EL (cell line): ENCODE data around the gene STAMBP.

Experiments used
- DNase-seq: peaks from one replicate; pipeline ENCODE4 v3.0.0-alpha.2; 2016

The STAMBP gene

GRCh38 chr2:73908689-73909652 is 80.2 kb downstream of the STAMBP start:
- DNase-seq, result no peak

- DNase-seq, result no peak
These were observed 82.2 kb downstream of the STAMBP start for GRCh38 chr2:73910873-73911547.

GRCh38 chr2:73911548-73912208 is 82.9 kb downstream of the STAMBP start:
- no peak for DNase-seq

GRCh38 chr2:73913414-73914054 is 84.8 kb downstream of the STAMBP start:
- DNase-seq, result no peak

GRCh38 chr2:73914667-73915066 is 85.9 kb downstream of the STAMBP start:
- DNase-seq, result no peak

- DNase-seq, result no peak
These were observed 86.8 kb downstream of the STAMBP start for GRCh38 chr2:73915437-73915993.

GRCh38 chr2:73916666-73917065 is 87.9 kb downstream of the STAMBP start:
- DNase-seq, result no peak

- no peak for DNase-seq
These were observed 88.5 kb downstream of the STAMBP start for GRCh38 chr2:73917296-73917695.

- DNase-seq, result no peak
These were observed 89.0 kb downstream of the STAMBP start for GRCh38 chr2:73917696-73918207.

GRCh38 chr2:73918856-73919255 is 90.1 kb downstream of the STAMBP start:
- no peak for DNase-seq

- DNase-seq, result no peak
These were observed 91.0 kb downstream of the STAMBP start for GRCh38 chr2:73919596-73920228.

GRCh38 chr2:73920577-73921545 is 92.1 kb downstream of the STAMBP start:
- DNase-seq, result peak; percentile 32

GRCh38 chr2:73921581-73921980 is 92.8 kb downstream of the STAMBP start:
- no peak for DNase-seq

- DNase-seq, result no peak
These were observed 93.9 kb downstream of the STAMBP start for GRCh38 chr2:73922681-73923080.
